ENCODE measurements around the gene RUFY4.
A peak's percentile ranks its signal among the peaks of the same experiment; 100 is the strongest.
"Not testable (repeated sequence)": the region's sequence is repeated elsewhere in the genome, so short reads cannot be mapped to it uniquely, and the experiment has no call there.

Gene RUFY4

GRCh38 chr2:218033208-218033589, 35.9 kb upstream of the RUFY4 start:
- no peak overlapping the region for H3K9ac ChIP-seq (ENCODE audit: low read length)
- no peak overlapping the region for H4K91ac ChIP-seq (ENCODE audit: low read depth, low read length)
- H3K36me3 ChIP-seq (ENCODE audit: control insufficient read depth in 1 of 2, insufficient read depth in 2 of 2, low read length in 2 of 2): no peaks in the 10 kb centered on the region
- no peak overlapping the region for H3K23ac ChIP-seq (ENCODE audit: low read length)
- H4K12ac ChIP-seq (ENCODE audit: low read depth, low read length): no peak overlapping the region
- peaks cover 22% of the 10 kb centered on the region for H3K27me3 ChIP-seq (ENCODE audit: insufficient read depth, low read length)
- H2BK12ac ChIP-seq (ENCODE audit: low read length): no peak overlapping the region
- no CpG with 5 or more reads among the region's 1 CpG for WGBS (ENCODE audit: extremely low coverage, insufficient coverage, insufficient read length)
- H3K14ac ChIP-seq (ENCODE audit: low read length): no peak overlapping the region
- H2AFZ ChIP-seq (ENCODE audit: insufficient read depth, low read length, poor library complexity): no peak overlapping the region
- H2AK5ac ChIP-seq (ENCODE audit: low read length): no peak overlapping the region
- H3K9me3 ChIP-seq (ENCODE audit: insufficient read depth, low read depth, low read length): peaks cover 8% of the 10 kb centered on the region
- no peak overlapping the region for H3K27ac ChIP-seq (ENCODE audit: low read depth, low read length)
- H2BK120ac ChIP-seq (ENCODE audit: insufficient read depth, low read length, poor library complexity): no peak overlapping the region
- H3K18ac ChIP-seq (ENCODE audit: low read length): no peak overlapping the region
- no peak overlapping the region for H4K8ac ChIP-seq (ENCODE audit: low read depth, low read length)
- H3K4ac ChIP-seq (ENCODE audit: low read depth, low read length): no peak overlapping the region
- H3K79me2 ChIP-seq (ENCODE audit: control insufficient read depth, insufficient read depth, low read length, poor library complexity): no peaks in the 10 kb centered on the region
- H3K79me1 ChIP-seq (ENCODE audit: low read length): no peaks in the 10 kb centered on the region
- H3K4me2 ChIP-seq (ENCODE audit: low read length): no peak overlapping the region
- no peak overlapping the region for H3K4me3 ChIP-seq (ENCODE audit: low read depth, low read length)
- DNase-seq: no peak
- no peak overlapping the region for H2BK5ac ChIP-seq (ENCODE audit: low read depth, low read length, poor library complexity)
- peaks cover 0 to 3% of the 10 kb centered on the region in 2 experiments for H3K4me1 ChIP-seq (ENCODE audit: control insufficient read depth in 1 of 2, insufficient read depth in 2 of 2, low read length in 2 of 2)

GRCh38 chr2:218033590-218034496, 35.2 kb upstream of the RUFY4 start:
- peaks cover 0 to 3% of the 10 kb centered on the region in 2 experiments for H3K4me1 ChIP-seq (ENCODE audit: control insufficient read depth in 1 of 2, insufficient read depth in 2 of 2, low read length in 2 of 2)
- H3K4ac ChIP-seq (ENCODE audit: low read depth, low read length): no peak overlapping the region
- H2BK12ac ChIP-seq (ENCODE audit: low read length): no peak overlapping the region
- DNase-seq: no peak
- H2BK120ac ChIP-seq (ENCODE audit: insufficient read depth, low read length, poor library complexity): no peak overlapping the region
- H3K79me2 ChIP-seq (ENCODE audit: control insufficient read depth, insufficient read depth, low read length, poor library complexity): no peaks in the 10 kb centered on the region
- H3K18ac ChIP-seq (ENCODE audit: low read length): no peak overlapping the region
- no peak overlapping the region for H3K27ac ChIP-seq (ENCODE audit: low read depth, low read length)
- H3K9ac ChIP-seq (ENCODE audit: low read length): no peak overlapping the region
- H4K91ac ChIP-seq (ENCODE audit: low read depth, low read length): no peak overlapping the region
- peaks cover 22% of the 10 kb centered on the region for H3K27me3 ChIP-seq (ENCODE audit: insufficient read depth, low read length)
- no peak overlapping the region for H3K14ac ChIP-seq (ENCODE audit: low read length)
- H3K4me2 ChIP-seq (ENCODE audit: low read length): peak overlapping the region; percentile 35
- no peak overlapping the region for H4K8ac ChIP-seq (ENCODE audit: low read depth, low read length)
- peaks cover 8% of the 10 kb centered on the region for H3K9me3 ChIP-seq (ENCODE audit: insufficient read depth, low read depth, low read length)
- H2AFZ ChIP-seq (ENCODE audit: insufficient read depth, low read length, poor library complexity): no peak overlapping the region
- H2AK5ac ChIP-seq (ENCODE audit: low read length): no peak overlapping the region
- no peak overlapping the region for H4K12ac ChIP-seq (ENCODE audit: low read depth, low read length)
- H3K23ac ChIP-seq (ENCODE audit: low read length): no peak overlapping the region
- no CpG with 5 or more reads among the region's 45 CpGs for WGBS (ENCODE audit: extremely low coverage, insufficient coverage, insufficient read length)
- no peaks in the 10 kb centered on the region for H3K79me1 ChIP-seq (ENCODE audit: low read length)
- H3K4me3 ChIP-seq (ENCODE audit: low read depth, low read length): no peak overlapping the region
- no peaks in the 10 kb centered on the region for H3K36me3 ChIP-seq (ENCODE audit: control insufficient read depth in 1 of 2, insufficient read depth in 2 of 2, low read length in 2 of 2)
- no peak overlapping the region for H2BK5ac ChIP-seq (ENCODE audit: low read depth, low read length, poor library complexity)

- not testable (repeated sequence) for H2BK5ac ChIP-seq (ENCODE audit: low read depth, low read length, poor library complexity); H4K12ac ChIP-seq (ENCODE audit: low read depth, low read length); H3K27ac ChIP-seq (ENCODE audit: low read depth, low read length); H3K36me3 ChIP-seq (ENCODE audit: control insufficient read depth in 1 of 2, insufficient read depth in 2 of 2, low read length in 2 of 2); H3K14ac ChIP-seq (ENCODE audit: low read length); H3K9me3 ChIP-seq (ENCODE audit: insufficient read depth, low read depth, low read length); H3K4ac ChIP-seq (ENCODE audit: low read depth, low read length); H2AK5ac ChIP-seq (ENCODE audit: low read length); H3K9ac ChIP-seq (ENCODE audit: low read length); H3K79me2 ChIP-seq (ENCODE audit: control insufficient read depth, insufficient read depth, low read length, poor library complexity); H2BK12ac ChIP-seq (ENCODE audit: low read length); H4K8ac ChIP-seq (ENCODE audit: low read depth, low read length); H2BK120ac ChIP-seq (ENCODE audit: insufficient read depth, low read length, poor library complexity); H4K91ac ChIP-seq (ENCODE audit: low read depth, low read length); H3K23ac ChIP-seq (ENCODE audit: low read length); H3K79me1 ChIP-seq (ENCODE audit: low read length); H2AFZ ChIP-seq (ENCODE audit: insufficient read depth, low read length, poor library complexity); H3K18ac ChIP-seq (ENCODE audit: low read length); H3K4me1 ChIP-seq (ENCODE audit: control insufficient read depth in 1 of 2, insufficient read depth in 2 of 2, low read length in 2 of 2); H3K4me3 ChIP-seq (ENCODE audit: low read depth, low read length)
- Histone ChIP-seq H3K4me2 (ENCODE audit: low read length) (peak overlapping the region; percentile 34), H3K27me3 (ENCODE audit: insufficient read depth, low read length) (peaks cover 22% of the 10 kb centered on the region)
- DNase-seq: peak in 1 of 2 donors; percentile 67
- WGBS (ENCODE audit: extremely low coverage, insufficient coverage, insufficient read length): no CpG with 5 or more reads among the region's 24 CpGs
These were observed 34.4 kb upstream of the RUFY4 start for GRCh38 chr2:218034497-218035213.

GRCh38 chr2:218035463-218036100, 33.5 kb upstream of the RUFY4 start:
- Histone ChIP-seq H4K12ac (ENCODE audit: low read depth, low read length) (no peak overlapping the region), H3K4me1 (ENCODE audit: control insufficient read depth in 1 of 2, insufficient read depth in 2 of 2, low read length in 2 of 2) (peaks cover 0 to 3% of the 10 kb centered on the region in 2 experiments), H3K9ac (ENCODE audit: low read length) (no peak overlapping the region), H2AFZ (ENCODE audit: insufficient read depth, low read length, poor library complexity) (no peak overlapping the region), H3K9me3 (ENCODE audit: insufficient read depth, low read depth, low read length) (peaks cover 8% of the 10 kb centered on the region), H3K4ac (ENCODE audit: low read depth, low read length) (no peak overlapping the region), H3K79me1 (ENCODE audit: low read length) (no peaks in the 10 kb centered on the region), H3K4me3 (ENCODE audit: low read depth, low read length) (no peak overlapping the region), H3K36me3 (ENCODE audit: control insufficient read depth in 1 of 2, insufficient read depth in 2 of 2, low read length in 2 of 2) (no peaks in the 10 kb centered on the region), H4K91ac (ENCODE audit: low read depth, low read length) (no peak overlapping the region), H2AK5ac (ENCODE audit: low read length) (no peak overlapping the region), H3K23ac (ENCODE audit: low read length) (no peak overlapping the region), H3K27ac (ENCODE audit: low read depth, low read length) (no peak overlapping the region), H3K18ac (ENCODE audit: low read length) (no peak overlapping the region), H3K27me3 (ENCODE audit: insufficient read depth, low read length) (peaks cover 22% of the 10 kb centered on the region), H2BK12ac (ENCODE audit: low read length) (no peak overlapping the region), H2BK120ac (ENCODE audit: insufficient read depth, low read length, poor library complexity) (no peak overlapping the region), H2BK5ac (ENCODE audit: low read depth, low read length, poor library complexity) (no peak overlapping the region), H3K79me2 (ENCODE audit: control insufficient read depth, insufficient read depth, low read length, poor library complexity) (no peaks in the 10 kb centered on the region), H3K4me2 (ENCODE audit: low read length) (no peak overlapping the region), H3K14ac (ENCODE audit: low read length) (no peak overlapping the region), H4K8ac (ENCODE audit: low read depth, low read length) (no peak overlapping the region)
- no peak for DNase-seq
- no CpG with 5 or more reads among the region's 12 CpGs for WGBS (ENCODE audit: extremely low coverage, insufficient coverage, insufficient read length)

All from trophoblast cell (in vitro differentiated cells and primary cell).